HL-60/S4 treated with retinoic acid at 250 ng/mL for 4 days and 3 days (cell line): ENCODE results near the gene RXRB.

Experiments used
- in situ Hi-C: fragments of 300-500 bp; cut with MboI; formaldehyde crosslinking; loops from 2 replicates; pipeline ENCODE4 v1.7.0; 2022; ENCODE audit warnings: low sequenced_read_pairs

The RXRB gene

GRCh38 chr6:33198159-33198852, 2.2 kb downstream of the RXRB start:
- in situ Hi-C loops: no loop called here

DNA sequence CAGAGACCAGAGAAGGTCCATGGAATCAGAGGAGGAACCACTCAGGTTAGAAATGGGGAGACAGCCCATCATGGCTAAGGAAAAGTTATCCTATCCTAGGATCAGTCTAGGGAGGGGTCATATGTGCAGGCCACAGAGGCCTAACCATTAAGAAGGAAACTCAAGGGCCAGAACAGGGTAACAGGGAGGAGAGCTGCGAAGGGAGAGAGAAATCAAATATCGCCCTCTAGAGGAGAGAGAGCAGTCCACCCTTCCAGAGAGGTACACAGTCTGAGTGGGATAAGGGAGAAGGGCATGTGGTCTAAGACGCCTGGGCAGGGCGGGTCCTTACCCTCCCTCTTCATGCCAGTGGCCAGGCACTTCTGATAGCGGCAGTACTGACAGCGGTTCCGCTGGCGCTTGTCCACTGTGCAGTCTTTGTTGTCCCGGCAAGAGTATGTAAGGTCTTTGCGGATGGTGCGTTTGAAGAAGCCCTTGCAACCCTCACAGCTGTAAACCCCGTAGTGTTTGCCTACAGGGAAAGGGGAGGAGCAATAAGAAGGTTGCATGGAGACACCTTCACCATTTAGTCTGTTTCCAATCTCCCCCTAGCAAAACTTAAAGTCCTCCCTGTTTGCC, 2.9 kb downstream of the RXRB start:
- in situ Hi-C loops: no loop called here

GRCh38 chr6:33195304-33196165, 4.9 kb downstream of the RXRB start:
- in situ Hi-C loops: no loop called here

DNA sequence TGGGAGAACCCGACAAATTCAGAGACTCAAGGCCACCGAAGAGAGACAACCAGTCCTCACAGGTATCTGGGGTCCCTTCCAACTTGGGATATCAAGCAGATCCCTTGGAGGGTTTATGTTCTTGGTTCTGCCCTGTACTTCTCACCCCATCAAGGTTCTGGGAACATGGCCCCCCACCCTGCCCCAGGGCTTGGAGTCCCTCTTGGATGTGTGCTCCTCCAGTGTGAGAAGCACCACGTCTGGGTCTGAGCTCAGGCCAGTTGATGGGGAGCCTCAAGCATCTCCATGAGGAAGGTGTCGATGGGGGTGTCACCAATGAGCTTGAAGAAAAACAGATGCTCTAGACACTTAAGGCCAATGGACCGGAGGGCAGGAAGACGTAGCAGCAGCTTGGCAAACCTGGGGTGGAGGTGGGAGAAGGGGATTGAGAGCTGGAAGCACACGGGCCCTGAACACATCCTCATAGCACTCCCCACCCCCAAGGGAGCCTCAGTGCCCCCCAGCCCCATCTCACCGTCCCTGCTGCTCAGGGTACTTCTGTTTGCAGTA, 6.0 kb downstream of the RXRB start:
- in situ Hi-C loops: no loop called here

GRCh38 chr6:33193619-33194018, 6.8 kb downstream of the RXRB start:
- in situ Hi-C loops: no loop called here

DNA sequence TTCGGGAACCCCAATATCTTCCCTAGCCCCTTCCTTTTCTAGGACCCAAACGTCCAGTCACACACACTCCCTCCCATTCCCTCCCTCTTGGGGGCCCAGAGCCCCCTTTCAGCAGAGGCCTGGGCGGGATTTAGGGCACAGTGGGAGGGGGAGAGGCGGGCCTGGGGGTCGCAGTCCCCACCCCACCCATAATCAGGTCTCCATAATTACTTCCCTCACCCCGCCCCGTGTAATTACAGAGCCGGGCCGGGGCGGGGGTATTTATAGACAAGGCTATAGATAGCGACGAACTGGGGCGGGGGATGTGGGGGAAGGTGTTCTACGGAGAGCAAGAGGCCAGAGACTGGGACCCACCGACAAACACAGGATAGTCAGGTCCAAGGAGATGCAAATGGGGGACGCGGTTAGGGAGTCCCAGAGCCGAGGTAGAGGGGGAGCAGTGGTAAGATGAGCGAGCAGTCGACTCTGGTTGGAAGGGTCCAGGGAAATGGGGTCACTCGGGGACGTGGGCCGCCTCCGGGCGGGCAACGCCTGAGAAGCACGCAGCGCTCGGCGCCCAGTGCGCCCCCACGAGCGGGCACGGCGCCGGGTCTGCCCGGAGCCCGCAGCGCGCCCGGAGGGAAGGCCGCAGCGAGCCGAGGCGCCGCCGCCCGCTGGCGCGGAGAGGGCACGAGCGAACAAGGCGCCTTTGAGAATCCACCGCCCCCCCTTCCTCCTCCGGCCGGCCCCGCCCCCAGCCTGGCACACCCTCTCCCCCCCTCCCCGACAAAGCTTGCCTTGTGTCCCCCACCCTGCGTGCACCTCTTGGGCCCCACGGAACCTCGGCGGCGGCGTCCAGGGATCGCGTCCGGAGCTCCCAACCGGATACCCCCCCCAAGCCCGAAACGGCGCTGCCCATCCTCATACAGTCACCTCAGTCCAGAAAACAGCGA, 7.5 kb downstream of the RXRB start:
- in situ Hi-C loops: no loop called here

DNA sequence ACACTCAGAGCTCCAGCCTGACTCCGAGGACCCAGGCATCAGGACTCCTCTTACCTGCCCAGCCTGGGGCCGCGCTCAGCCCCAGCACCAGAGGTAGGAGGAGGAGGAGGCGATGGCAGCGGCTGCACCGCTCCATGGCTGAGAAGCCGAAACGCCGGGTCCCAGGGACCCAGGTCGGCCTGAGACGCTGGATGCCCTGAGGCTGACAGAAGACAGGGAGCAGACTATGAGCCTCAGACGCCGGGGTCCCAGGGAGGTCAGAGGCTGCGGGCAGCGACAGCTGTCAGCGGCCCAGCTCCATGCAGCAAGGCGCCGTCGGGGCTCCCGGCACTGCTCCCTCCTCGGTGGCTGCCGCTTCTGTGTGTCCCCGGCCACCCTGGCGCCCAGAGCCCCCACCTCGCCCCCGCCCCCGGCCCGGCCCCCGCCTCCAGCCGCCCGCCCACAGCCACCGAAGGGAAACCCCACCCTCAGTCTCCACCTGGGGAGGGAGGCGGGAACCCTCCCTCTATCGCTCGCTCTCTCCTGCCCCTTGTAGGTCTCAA, 8.3 kb downstream of the RXRB start, which contains the start of gene COL11A2:
Gene COL11A2 (minus strand): TSS at position 363 of the 542 bp plus-strand sequence. CDS start 227 bp downstream, at position 136.
- in situ Hi-C loops: no loop called here

- in situ Hi-C loops: no loop called here
Measured at GRCh38 chr6:33191383-33192104, 8.9 kb downstream of the RXRB start.

- in situ Hi-C loops: no loop called here
Measured at GRCh38 chr6:33190504-33191107, 9.9 kb downstream of the RXRB start.

DNA sequence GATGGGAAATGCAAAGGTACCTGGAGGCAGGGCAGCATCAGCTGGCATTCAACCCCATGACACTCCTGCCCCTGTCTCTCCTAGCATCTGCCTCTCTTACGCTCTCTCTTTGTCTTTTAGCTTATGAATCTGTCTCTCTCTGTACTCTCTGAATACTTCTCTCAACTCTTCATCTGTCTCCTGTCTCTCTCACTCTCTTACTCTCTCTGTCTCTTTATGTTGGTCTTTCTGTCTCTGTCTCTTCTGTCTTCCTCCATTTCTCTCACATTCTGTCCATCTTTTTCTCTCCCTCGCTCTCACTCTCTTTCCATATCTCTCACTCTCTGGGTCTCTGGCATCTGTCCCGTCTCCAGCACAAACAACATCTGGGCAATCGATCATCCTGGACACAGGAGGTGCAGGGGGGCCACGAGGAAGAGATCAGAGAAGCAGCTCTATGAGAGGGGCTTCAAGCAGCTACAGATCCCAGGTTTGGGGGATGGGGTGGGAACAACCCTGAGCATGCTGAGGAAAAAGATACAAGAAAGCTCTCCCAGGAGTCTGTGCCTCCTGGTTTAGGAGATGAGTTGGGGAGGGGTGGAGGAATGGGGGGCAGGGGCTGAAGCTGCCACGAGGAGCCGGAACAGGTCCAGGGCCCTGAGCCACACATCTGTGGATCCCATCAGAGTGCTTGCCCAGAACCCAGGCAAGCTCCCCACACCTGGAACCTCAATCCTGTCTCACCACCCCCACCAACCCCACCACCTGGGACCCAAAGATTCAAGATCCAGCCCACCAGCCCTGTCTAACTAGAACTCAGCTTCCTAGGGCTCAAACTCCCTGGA, 10.6 kb downstream of the RXRB start:
- in situ Hi-C loops: no loop called here

GRCh38 chr6:33189164-33189563, 11.3 kb downstream of the RXRB start:
- in situ Hi-C loops: no loop called here

DNA sequence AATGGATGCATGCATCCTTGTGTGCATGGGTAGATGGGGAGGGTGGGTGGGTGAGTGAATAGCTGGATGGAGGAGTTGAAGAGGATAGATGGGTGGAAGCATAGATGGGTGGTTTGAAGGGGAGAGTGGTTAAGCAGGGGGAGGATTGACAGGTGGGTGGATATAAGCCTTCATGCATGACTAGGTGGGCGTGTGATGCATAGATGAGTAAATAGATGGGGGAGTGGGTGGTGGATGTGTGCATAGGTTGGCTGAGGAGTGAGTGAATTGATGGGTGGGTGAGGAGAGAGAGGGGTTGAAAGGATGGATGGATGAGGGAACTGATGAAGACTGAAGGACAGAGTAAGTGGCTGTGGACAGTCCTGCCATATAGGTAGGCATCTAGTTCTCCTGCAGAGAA, 12.7 kb downstream of the RXRB start:
- in situ Hi-C loops: no loop called here

- in situ Hi-C loops: no loop called here
Measured at GRCh38 chr6:33185654-33186187, 14.7 kb downstream of the RXRB start.

- in situ Hi-C loops: no loop called here
Measured at GRCh38 chr6:33185190-33185589, 15.3 kb downstream of the RXRB start.

GRCh38 chr6:33183071-33183683, 17.3 kb downstream of the RXRB start:
- in situ Hi-C loops: no loop called here

DNA sequence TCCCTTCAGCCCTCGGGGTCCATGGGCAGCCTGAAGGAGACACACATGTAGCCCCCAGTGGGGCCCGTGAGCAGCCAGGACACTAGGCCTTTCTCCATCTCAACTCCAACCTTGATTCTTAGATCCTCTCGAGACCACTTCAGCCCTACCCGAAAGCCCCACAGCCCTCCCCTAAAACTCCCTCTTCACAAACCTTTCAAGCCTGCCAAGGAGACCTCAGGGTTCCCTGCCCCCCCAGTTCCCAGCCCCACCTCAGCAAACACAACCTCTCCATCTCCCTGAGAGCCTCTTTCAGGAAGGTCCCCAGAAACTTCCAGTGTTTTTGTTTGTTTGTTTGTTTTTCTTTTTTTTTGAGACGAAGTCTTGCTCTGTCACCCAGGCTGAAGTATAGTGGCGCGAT, 19.3 kb downstream of the RXRB start:
- in situ Hi-C loops: no loop called here

GRCh38 chr6:33178755-33179475, 21.6 kb downstream of the RXRB start:
- in situ Hi-C loops: no loop called here
